ENCODE measurements around the gene UBE2K.
A peak's percentile ranks its signal among the peaks of the same experiment; 100 is the strongest.
"Not testable (repeated sequence)": the region's sequence is repeated elsewhere in the genome, so short reads cannot be mapped to it uniquely, and the experiment has no call there.

Gene UBE2K

DNA sequence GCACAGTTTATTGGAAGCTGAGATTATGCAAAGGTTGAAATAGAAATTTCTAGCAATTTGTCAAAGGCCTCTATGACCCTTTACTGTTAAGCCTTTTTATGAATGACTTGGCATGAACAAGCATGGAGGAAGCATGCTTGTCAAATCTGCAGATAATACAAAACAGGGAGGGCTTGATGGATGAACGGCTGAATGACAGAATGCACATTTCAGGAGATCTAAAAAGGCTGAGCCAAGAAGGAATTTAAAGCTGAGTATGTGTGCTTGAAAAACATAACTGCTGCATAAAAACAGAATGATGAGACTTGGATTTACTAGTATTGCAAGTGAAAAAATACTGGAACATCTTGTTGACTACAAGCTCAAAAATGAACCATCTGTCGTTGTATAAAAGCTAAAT, 29.0 kb upstream of the UBE2K start:
- no peak overlapping the region for H3K4me3 ChIP-seq (ENCODE audit: low read depth, low read length)
- no peak for DNase-seq (ENCODE audit: low read depth)
- TF ChIP-seq, protein P1, sequence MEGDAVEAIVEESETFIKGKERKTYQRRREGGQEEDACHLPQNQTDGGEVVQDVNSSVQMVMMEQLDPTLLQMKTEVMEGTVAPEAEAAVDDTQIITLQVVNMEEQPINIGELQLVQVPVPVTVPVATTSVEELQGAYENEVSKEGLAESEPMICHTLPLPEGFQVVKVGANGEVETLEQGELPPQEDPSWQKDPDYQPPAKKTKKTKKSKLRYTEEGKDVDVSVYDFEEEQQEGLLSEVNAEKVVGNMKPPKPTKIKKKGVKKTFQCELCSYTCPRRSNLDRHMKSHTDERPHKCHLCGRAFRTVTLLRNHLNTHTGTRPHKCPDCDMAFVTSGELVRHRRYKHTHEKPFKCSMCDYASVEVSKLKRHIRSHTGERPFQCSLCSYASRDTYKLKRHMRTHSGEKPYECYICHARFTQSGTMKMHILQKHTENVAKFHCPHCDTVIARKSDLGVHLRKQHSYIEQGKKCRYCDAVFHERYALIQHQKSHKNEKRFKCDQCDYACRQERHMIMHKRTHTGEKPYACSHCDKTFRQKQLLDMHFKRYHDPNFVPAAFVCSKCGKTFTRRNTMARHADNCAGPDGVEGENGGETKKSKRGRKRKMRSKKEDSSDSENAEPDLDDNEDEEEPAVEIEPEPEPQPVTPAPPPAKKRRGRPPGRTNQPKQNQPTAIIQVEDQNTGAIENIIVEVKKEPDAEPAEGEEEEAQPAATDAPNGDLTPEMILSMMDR (IDR thresholded peaks at IDR 0.05; ENCODE audit: low read depth, low read length, missing control alignments), result no peak

- DNase-seq (ENCODE audit: low read depth); H3K4me3 ChIP-seq (ENCODE audit: low read depth, low read length): not testable (repeated sequence)
Measured at GRCh38 chr4:39670296-39670695, 27.6 kb upstream of the UBE2K start.

DNA sequence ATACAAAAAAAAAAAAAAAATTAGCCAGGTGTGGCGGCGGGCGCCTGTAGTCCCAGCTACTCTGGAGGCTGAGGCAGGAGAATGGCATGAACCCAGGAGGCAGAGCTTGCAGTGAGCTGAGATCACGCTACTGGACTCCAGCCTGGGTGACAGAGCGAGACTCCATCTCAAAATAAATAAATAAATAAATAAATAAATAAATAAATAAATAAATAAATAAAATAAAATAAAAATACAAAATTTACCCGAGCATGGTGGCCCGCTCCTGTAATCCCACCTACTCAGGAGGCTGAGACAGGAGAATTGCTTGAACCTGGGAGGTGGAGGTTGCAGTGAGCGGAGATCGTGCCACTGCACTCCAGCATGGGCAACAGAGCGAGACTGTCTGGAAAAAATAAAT, 22.3 kb upstream of the UBE2K start:
- DNase-seq (ENCODE audit: low read depth); H3K4me3 ChIP-seq (ENCODE audit: low read depth, low read length): not testable (repeated sequence)

- not testable (repeated sequence) for H3K4me3 ChIP-seq (ENCODE audit: low read depth, low read length); DNase-seq (ENCODE audit: low read depth)
Measured at GRCh38 chr4:39681003-39681402, 16.9 kb upstream of the UBE2K start.

DNA sequence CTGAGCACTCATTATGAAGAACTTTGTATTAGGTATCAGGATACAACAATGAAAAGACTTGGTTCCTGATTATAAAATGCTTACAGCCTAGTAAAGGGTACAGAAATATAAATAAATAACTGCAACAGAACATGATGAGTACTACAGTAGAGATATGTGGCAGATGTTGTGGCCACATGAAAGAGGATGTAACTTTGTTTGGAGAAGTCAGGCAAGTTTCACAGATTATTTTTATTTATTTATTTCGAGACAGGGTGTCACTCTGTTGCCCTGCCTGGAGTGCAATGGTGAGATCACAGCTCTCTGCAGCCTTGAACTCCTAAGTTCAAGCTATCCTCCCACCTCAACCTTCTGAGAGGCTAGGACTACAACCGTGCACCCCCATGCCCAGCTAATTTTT, 15.8 kb upstream of the UBE2K start:
- peak; percentile 49 for DNase-seq (ENCODE audit: low read depth)
- TF ChIP-seq, protein P1 (IDR thresholded peaks at IDR 0.05; ENCODE audit: low read depth, low read length, missing control alignments), result no peak
- no peak overlapping the region for H3K4me3 ChIP-seq (ENCODE audit: low read depth, low read length)

DNA sequence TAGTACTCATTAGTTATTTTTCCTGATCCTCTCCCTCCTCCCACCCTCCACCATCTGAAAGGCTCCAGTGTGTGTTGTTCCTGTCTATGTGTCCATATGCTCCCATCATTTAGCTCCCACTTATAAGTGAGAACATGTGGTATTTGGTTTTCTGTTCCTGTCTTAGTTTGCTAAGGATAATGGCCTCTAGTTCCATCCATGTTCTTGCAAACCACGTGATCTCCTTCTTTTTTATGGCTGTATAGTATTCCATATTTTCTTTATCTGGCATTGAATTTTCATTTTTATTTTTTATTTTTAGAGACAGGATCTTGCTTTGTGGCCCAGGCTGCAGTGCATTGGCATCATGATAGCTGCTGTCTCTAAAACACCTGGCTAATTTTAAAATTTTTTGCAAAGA, 11.9 kb upstream of the UBE2K start:
- no peak overlapping the region for H3K4me3 ChIP-seq (ENCODE audit: low read depth, low read length)
- DNase-seq (ENCODE audit: low read depth), result no peak
- TF ChIP-seq, protein P1 (IDR thresholded peaks at IDR 0.05; ENCODE audit: low read depth, low read length, missing control alignments), result no peak

- H3K4me3 ChIP-seq (ENCODE audit: low read depth, low read length), result no peak overlapping the region
- TF ChIP-seq, protein P1 (IDR thresholded peaks at IDR 0.05; ENCODE audit: low read depth, low read length, missing control alignments), result no peak
- DNase-seq (ENCODE audit: low read depth), result no peak
Measured at GRCh38 chr4:39687014-39687413, 10.9 kb upstream of the UBE2K start.

DNA sequence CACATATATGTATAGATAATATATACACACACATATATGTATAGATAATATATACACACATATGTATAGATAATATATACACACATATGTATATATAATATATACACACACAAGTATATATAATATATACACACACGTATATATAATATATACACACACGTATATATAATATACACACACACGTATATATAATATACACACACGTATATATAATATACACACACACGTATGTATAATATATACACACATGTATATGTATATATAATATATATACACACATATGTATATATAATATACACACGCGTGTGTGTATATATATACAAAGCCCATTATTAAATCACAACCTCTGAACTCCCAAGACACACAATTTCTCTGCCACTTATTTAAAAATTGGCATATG, 8.0 kb upstream of the UBE2K start:
- H3K4me3 ChIP-seq (ENCODE audit: low read depth, low read length), result no peak overlapping the region
- DNase-seq (ENCODE audit: low read depth), result no peak
- TF ChIP-seq, protein P1 (IDR thresholded peaks at IDR 0.05; ENCODE audit: low read depth, low read length, missing control alignments), result no peak

DNA sequence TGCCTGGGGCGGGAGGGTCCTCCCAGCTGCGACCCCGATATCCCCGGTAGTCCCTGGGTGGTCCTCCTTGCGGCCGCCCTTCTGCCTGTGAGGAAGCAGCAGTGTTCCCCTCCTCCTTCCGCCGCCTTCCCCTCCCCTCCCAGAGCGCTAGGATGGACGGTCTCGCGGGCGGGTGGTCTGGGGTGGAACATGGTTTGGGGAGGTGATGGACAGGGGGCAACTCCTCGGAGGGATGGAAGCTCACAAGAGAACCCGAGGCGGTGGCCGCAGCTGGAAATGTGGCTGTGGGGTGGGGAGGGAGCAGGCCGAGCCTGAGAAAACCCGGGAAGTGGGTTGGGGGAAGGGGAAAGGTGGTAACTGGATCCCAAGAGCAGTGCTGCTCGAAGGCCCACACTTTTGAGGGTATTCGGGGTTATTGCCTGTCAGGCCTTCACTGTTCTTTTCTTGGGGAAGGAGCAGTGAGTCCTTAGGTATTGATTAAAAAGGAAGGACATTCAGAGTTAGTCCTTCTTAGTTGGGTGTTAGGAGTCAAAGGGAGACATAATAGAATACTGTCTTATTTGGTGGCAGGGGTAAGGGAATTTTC, 581 bp downstream of the UBE2K start:
- no peak for DNase-seq (ENCODE audit: low read depth)
- peak overlapping the region; percentile 88 for H3K4me3 ChIP-seq (ENCODE audit: low read depth, low read length)
- TF ChIP-seq, protein P1 (IDR thresholded peaks at IDR 0.05; ENCODE audit: low read depth, low read length, missing control alignments), result no peak
